ENCODE measurements around the gene FUT8.

DNA sequence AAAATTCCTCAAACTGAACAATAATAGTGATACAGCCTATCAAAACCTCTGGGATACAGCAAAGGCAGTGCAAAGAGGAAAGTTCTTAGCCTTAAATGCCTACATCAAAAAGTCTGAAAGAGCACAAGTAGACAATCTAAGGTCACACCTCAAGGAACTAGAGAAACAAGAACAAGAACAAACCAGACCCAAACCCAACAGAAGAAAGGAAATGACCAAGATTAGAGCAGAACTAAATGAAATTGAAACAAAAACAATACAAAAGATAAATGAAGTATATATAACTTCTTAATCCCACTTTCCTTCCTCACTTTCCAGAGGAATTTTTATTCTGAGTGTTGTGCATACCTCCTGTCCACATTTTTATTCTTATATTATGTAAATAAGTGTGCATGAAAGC is 192.0 kb downstream of the FUT8 start:
- no peak for TF ChIP-seq CTCF (IDR thresholded peaks at IDR 0.05)
- no peak for TF ChIP-seq POLR2AphosphoS5 (IDR thresholded peaks at IDR 0.05)
- no peak for TF ChIP-seq POLR2A (IDR thresholded peaks at IDR 0.05)

All from suprapubic skin (tissue), 4 donors.